ENCODE results near the gene PAPSS2. TPM values are rescaled to one million over a fixed set of nuclear protein-coding genes. Genes with fewer than 3 reads are reported as not detected.
"Not testable (repeated sequence)": the region's sequence is repeated elsewhere in the genome, so short reads cannot be mapped to it uniquely, and the experiment has no call there.

The PAPSS2 gene
- 54.0 and 140 TPM in 2 replicates for total RNA-seq

- peak; percentile 53 to 75 for DNase-seq (ENCODE audit: low read depth in 2 of 2)
Measured at GRCh38 chr10:87659571-87660483, at the start of gene PAPSS2. Gene PAPSS2, plus strand, starts transcription at chr10:87659878. Its CDS starts 104 bp downstream, at chr10:87659982.

DNA sequence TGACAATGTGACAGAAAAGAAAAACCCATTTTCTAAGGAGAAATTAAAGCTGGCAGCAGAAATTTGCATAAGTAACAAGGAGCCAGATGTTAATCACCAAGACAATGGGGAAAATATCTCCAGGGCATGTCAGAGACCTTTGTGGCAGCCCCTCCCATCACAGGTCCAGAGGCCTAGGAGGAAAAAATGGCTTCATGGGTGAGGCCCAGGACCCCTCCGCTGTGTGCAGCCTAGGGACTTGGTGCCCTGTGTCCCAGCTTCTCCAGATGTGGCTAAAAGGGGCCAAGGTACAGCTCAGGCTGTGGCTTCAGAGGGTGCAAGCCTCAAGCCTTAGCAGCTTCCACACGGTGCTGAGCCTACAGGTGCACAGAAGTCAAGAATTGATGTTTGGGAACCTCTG is 48.3 kb upstream of the PAPSS2 start:
- DNase-seq (ENCODE audit: low read depth in 2 of 2) = not testable (repeated sequence)

GRCh38 chr10:87612115-87612514 is 47.6 kb upstream of the PAPSS2 start:
- DNase-seq (ENCODE audit: low read depth in 2 of 2) = no peak

DNA sequence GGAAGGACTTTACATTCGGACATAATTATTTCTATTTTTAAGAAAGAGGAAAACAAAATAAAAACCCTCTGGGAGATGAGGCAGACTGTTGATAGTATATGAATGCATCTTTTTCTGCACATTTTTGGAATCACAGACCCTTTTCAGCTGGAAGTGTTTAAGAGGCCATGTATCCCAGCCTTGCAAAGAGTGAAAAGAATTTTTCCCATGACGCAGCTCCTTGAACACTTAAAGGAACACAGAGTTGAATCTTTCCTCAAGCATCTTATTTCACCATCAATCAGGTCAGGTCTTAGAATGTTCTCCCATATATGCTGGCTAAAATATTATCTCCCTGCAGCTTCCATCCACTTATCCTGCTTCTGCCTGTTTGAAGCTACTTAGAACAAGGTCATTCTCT is 45.9 kb upstream of the PAPSS2 start:
- no peak for DNase-seq (ENCODE audit: low read depth in 2 of 2)

GRCh38 chr10:87615856-87616255 is 43.8 kb upstream of the PAPSS2 start:
- no peak for DNase-seq (ENCODE audit: low read depth in 2 of 2)

DNA sequence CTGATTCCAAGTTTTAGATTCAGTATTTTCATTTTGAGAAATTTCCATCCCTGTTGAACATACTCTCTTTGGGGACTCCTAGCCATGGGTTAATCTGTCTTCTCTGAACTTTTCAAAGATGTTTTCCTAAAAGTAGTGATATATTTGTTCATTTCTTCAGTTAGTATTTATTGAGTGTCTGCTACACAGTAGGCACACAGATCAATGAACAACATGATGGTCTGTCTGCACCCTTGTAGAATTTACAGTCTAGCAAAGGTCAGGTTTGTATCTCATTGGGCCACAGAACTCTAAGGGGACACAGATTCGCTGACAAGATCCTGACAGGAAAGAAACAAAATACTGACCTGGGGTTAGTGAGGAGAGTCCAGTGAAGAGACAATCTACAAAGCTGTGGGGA is 42.2 kb upstream of the PAPSS2 start:
- DNase-seq (ENCODE audit: low read depth in 2 of 2) = no peak

- no peak for DNase-seq (ENCODE audit: low read depth in 2 of 2)
Measured at GRCh38 chr10:87618566-87619423, 40.9 kb upstream of the PAPSS2 start.

GRCh38 chr10:87619705-87620104 is 40.0 kb upstream of the PAPSS2 start:
- DNase-seq (ENCODE audit: low read depth in 2 of 2) = no peak

DNA sequence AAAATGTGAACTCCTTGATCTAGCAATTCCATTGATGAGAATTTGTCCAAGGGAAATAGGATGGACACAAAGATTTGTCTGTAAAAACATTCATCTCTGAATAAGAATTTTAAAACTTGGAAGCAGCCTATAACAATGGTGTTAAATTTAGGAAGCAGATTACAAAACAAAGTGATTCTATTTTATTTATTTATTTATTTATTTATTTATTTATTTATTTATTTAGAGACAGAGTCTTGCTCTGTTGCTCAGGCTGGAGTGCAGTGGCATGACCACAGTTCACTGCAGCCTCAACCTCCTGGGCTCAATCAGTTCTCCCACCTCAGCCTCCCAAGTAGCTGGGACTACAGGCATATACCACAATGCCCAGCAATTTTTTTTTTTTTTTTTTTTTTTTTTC is 38.2 kb upstream of the PAPSS2 start:
- not testable (repeated sequence) for DNase-seq (ENCODE audit: low read depth in 2 of 2)

DNA sequence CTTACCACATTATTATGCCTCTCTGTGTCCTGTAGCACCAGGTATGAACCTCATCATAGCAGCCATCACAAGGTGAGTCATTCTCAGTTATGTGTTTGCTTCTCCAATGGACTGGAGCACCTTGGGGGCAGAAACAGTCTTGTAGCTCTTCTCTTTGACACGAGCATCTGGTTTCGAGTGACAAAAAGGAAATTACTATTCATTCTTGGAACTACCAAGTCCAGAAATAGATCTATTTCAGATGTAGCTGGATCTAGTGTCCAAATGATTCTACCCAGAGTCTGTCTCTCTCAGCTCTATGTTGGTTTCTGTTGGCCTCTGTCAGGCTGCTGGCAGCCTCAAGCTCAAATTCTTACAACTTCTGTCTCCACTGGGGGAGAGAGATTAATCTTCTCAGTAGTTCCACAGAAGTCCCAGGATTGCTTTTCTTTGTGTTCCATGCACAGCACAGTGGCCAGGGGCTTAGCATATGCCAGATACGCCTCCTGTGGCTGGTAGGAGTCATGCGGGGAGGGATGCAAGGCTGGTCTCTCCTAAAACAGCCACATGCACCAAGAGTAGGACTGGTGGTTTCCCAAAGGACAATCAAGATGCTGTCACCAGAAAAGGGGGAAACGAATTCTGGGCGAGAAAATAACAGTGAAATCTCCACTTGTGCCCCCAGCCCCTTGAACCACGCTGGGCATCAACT is 37.2 kb upstream of the PAPSS2 start:
- DNase-seq (ENCODE audit: low read depth in 2 of 2) = no peak

GRCh38 chr10:87623191-87623590 is 36.5 kb upstream of the PAPSS2 start:
- peak in 1 of 2 donors; percentile 36 for DNase-seq (ENCODE audit: low read depth in 2 of 2)

DNA sequence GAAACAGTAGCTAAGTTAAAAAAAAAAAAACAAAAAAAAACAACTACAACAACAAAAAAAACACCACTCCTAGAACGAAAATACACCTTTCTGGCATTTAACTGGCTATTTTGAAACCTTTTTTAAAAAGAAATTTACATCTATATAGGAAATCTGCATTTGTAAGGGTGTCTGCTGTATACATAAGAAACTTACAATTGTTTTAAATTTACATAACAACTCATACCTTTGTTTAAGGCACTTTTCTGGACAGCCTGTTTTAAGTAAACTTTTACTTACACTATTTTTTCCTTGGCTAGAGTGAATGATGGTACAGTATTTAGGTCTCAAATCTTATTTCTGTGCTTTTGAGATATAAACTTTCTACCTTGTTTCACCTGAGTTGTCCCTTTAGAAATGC is 34.0 kb upstream of the PAPSS2 start:
- DNase-seq (ENCODE audit: low read depth in 2 of 2) = no peak

- DNase-seq (ENCODE audit: low read depth in 2 of 2) = no peak
Measured at GRCh38 chr10:87626422-87626892, 33.2 kb upstream of the PAPSS2 start.

DNA sequence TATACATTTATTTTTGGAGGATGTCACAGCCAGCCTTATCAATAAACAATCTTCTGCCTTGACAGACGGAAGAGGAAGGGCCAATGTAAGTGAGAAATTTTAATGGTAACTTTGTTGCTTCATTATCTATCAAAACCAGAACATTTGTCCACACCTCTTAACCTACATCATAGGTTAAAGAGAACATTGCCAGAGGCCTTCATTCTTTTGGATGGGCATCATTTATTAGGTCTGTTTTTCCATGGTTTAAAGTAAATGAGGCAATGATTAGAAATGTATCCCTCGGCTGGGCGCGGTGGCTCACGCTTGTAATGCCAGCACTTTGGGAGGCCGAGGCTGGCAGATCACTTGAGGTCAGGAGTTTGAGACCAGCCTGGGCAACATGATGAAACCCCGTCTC is 29.5 kb upstream of the PAPSS2 start:
- no peak for DNase-seq (ENCODE audit: low read depth in 2 of 2)

DNA sequence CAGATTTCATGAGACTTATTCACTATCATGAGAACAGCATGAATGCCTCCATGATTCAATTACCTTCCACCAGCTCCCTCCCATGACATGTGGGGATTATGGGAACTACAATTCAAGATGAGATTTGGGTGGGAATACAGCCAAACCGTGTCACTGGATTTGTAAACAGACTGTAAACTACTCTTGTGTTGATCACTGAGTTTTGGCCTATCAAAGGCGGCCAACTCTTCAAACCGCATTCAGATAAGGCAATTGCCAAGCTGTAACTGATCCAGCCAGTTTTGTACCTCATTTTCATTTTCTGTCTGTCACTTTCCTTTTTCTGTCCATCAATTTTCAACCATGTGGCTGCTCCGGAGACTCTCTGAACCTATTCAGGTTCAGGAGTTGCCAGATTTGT is 27.2 kb upstream of the PAPSS2 start:
- no peak for DNase-seq (ENCODE audit: low read depth in 2 of 2)

- DNase-seq (ENCODE audit: low read depth in 2 of 2) = peak in 1 of 2 donors; percentile 59
Measured at GRCh38 chr10:87634311-87634710, 25.4 kb upstream of the PAPSS2 start.

DNA sequence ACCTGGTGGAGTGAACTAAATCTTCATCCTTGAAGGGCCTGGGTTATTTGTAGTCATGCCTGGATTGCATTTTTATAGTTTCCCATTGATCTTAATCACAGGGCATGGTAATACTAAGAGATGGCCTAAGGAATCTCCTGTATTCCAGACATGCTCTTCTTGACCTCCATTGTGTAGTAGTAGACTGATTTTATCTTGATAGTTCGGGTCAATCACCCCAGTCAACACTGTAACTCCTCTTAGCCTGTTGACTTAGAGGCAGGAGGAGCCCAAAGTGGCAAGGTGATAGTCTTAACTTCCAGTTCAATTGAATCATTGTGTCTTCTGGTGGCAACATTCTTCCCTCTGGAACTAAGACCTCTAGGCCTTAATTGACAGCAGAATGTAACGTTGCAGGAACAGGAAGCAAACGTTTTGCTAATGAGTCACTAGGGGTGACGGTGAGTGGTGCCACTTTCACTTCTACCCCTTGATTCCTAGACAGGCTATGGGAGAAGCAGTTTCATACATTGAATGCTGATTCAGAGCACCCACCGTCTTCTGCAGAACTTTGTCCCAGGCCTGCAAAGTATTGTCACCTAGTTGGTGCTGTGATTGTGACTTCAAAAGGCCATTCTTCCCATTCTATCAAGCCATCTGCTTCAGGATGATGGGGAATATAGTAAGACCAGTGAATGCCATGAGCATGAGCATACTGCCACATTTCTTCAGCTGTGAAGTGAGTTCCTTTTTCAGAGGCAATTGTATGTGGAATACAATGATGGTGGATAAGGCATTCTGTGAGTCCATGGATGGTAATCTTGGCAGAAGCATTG is 24.0 kb upstream of the PAPSS2 start:
- peak; percentile 61 to 89 for DNase-seq (ENCODE audit: low read depth in 2 of 2)

- DNase-seq (ENCODE audit: low read depth in 2 of 2) = no peak
Measured at GRCh38 chr10:87636313-87636915, 23.3 kb upstream of the PAPSS2 start.

DNA sequence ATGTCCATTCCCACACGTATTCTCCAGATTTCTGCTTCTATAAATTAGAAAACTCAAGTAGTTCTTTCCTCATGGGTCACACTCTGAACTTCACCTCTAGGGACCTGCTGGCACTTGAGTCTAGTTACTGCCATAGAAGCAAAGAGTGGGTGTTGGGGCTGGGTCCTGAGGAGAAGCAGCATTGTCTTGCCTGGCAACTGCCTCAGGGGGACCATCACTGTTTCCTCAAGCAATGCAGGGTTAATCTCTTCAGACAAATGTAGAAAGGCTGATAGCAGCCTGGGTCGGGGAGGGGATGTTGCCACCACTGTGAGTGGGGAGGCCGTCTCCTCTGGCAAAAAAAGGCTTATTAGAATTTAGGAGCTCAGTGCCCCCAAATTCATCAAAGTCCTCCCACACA is 20.2 kb upstream of the PAPSS2 start:
- no peak for DNase-seq (ENCODE audit: low read depth in 2 of 2)

GRCh38 chr10:87640043-87640442 is 19.6 kb upstream of the PAPSS2 start:
- no peak for DNase-seq (ENCODE audit: low read depth in 2 of 2)

All from lung microvascular endothelial cell (primary cell).